Muscle layer of duodenum (tissue), 2 donors: ENCODE measurements around the gene TTLL5.
A peak's percentile ranks its signal among the peaks of the same experiment; 100 is the strongest.

ENCODE experiments used
- H3K27ac ChIP-seq: one replicate; pipeline ENCODE4 v1.7.0; 2013; ENCODE audit warnings: mild to moderate bottlenecking, low read length
- H3K27me3 ChIP-seq: one replicate; pipeline ENCODE4 v1.7.0; 2013; ENCODE audit warnings: low read depth, mild to moderate bottlenecking, control low read depth, low read length
- H3K36me3 ChIP-seq, 2 donors: one replicate each; pipeline ENCODE4 v1.7.0; 2013; ENCODE audit warnings: low read length in 2 of 2, control low read depth in 1 of 2, mild to moderate bottlenecking in 1 of 2; ENCODE audit not compliant: insufficient read depth in 2 of 2, control insufficient read depth in 1 of 2
- H3K4me1 ChIP-seq, 2 donors: one replicate each; pipeline ENCODE4 v1.7.0; 2013; ENCODE audit warnings: low read length in 2 of 2, mild to moderate bottlenecking in 2 of 2, control low read depth in 1 of 2, moderate library complexity in 1 of 2; ENCODE audit not compliant: insufficient read depth in 2 of 2, control insufficient read depth in 1 of 2
- H3K4me3 ChIP-seq, 2 donors: one replicate each; pipeline ENCODE4 v1.7.0; 2013; ENCODE audit warnings: low read length in 2 of 2, low read depth in 1 of 2, mild to moderate bottlenecking in 1 of 2
- H3K9me3 ChIP-seq, 2 donors: one replicate each; pipeline ENCODE4 v1.7.0; 2013; ENCODE audit warnings: low read length in 2 of 2, control low read depth in 1 of 2, mild to moderate bottlenecking in 1 of 2; ENCODE audit not compliant: control insufficient read depth in 1 of 2
- donor health status: healthy.

Gene TTLL5

GRCh38 chr14:75702616-75703261 lies 41.7 kb downstream of the TTLL5 start:
- Histone ChIP-seq H3K27me3 (no peaks in the 10 kb centered on the region), H3K36me3 (peaks cover 10% of the 10 kb centered on the region in 2 donors), H3K9me3 (no peaks in the 10 kb centered on the region), H3K4me3 (no peak overlapping the region), H3K4me1 (peaks cover 0 to 15% of the 10 kb centered on the region in 2 donors), H3K27ac (no peak overlapping the region)

GRCh38 chr14:75703467-75703866 lies 42.4 kb downstream of the TTLL5 start:
- no peak overlapping the region for H3K27ac ChIP-seq
- H3K9me3 ChIP-seq = no peaks in the 10 kb centered on the region
- H3K27me3 ChIP-seq = no peaks in the 10 kb centered on the region
- no peak overlapping the region for H3K4me3 ChIP-seq
- peaks cover 10% of the 10 kb centered on the region in 2 donors for H3K36me3 ChIP-seq
- peaks cover 0 to 15% of the 10 kb centered on the region in 2 donors for H3K4me1 ChIP-seq

- H3K27me3 ChIP-seq = no peaks in the 10 kb centered on the region
- H3K27ac ChIP-seq = no peak overlapping the region
- peaks cover 0 to 6% of the 10 kb centered on the region in 2 donors for H3K36me3 ChIP-seq
- no peaks in the 10 kb centered on the region for H3K9me3 ChIP-seq
- peaks cover 0 to 15% of the 10 kb centered on the region in 2 donors for H3K4me1 ChIP-seq
- H3K4me3 ChIP-seq = no peak overlapping the region
These were observed 44.0 kb downstream of the TTLL5 start for GRCh38 chr14:75705014-75705413.

- Histone ChIP-seq H3K4me3 (no peak overlapping the region), H3K36me3 (peaks cover 0 to 6% of the 10 kb centered on the region in 2 donors), H3K4me1 (peaks cover 0 to 12% of the 10 kb centered on the region in 2 donors), H3K27ac (no peak overlapping the region), H3K27me3 (no peaks in the 10 kb centered on the region), H3K9me3 (no peaks in the 10 kb centered on the region)
These were observed 48.3 kb downstream of the TTLL5 start for GRCh38 chr14:75709207-75709812.

- no peak overlapping the region for H3K4me3 ChIP-seq
- H3K36me3 ChIP-seq = peaks cover 0 to 6% of the 10 kb centered on the region in 2 donors
- H3K27ac ChIP-seq = peak overlapping the region; percentile 39
These were observed 50.2 kb downstream of the TTLL5 start for GRCh38 chr14:75711105-75711795.

GRCh38 chr14:75711796-75712211 lies 50.8 kb downstream of the TTLL5 start:
- peak overlapping the region; percentile 39 for H3K27ac ChIP-seq
- peaks cover 0 to 6% of the 10 kb centered on the region in 2 donors for H3K36me3 ChIP-seq
- no peaks in the 10 kb centered on the region for H3K9me3 ChIP-seq
- H3K4me1 ChIP-seq = peaks cover 8 to 18% of the 10 kb centered on the region in 2 donors
- no peaks in the 10 kb centered on the region for H3K27me3 ChIP-seq
- H3K4me3 ChIP-seq = no peak overlapping the region

More at GRCh38 chr14:75711105-75711795, 50.2 kb downstream of the TTLL5 start:
- Histone ChIP-seq H3K9me3 (no peaks in the 10 kb centered on the region), H3K4me1 (peaks cover 8 to 17% of the 10 kb centered on the region in 2 donors), H3K27me3 (no peaks in the 10 kb centered on the region)

- Histone ChIP-seq H3K27ac (no peak overlapping the region), H3K4me1 (peaks cover 11 to 31% of the 10 kb centered on the region in 2 donors)
These were observed 53.9 kb downstream of the TTLL5 start for GRCh38 chr14:75714991-75715390.

GRCh38 chr14:75715926-75716780 lies 55.1 kb downstream of the TTLL5 start:
- Histone ChIP-seq H3K4me1 (peaks cover 13 to 41% of the 10 kb centered on the region in 2 donors), H3K9me3 (no peaks in the 10 kb centered on the region), H3K27me3 (no peaks in the 10 kb centered on the region), H3K27ac (no peak overlapping the region), H3K36me3 (no peaks in the 10 kb centered on the region), H3K4me3 (no peak overlapping the region)

More at GRCh38 chr14:75714991-75715390, 53.9 kb downstream of the TTLL5 start:
- Histone ChIP-seq H3K4me3 (no peak overlapping the region), H3K27me3 (no peaks in the 10 kb centered on the region), H3K36me3 (no peaks in the 10 kb centered on the region), H3K9me3 (no peaks in the 10 kb centered on the region)

GRCh38 chr14:75717729-75718128 lies 56.7 kb downstream of the TTLL5 start:
- Histone ChIP-seq H3K4me1 (peaks cover 13 to 28% of the 10 kb centered on the region in 2 donors), H3K27ac (no peak overlapping the region)

GRCh38 chr14:75718199-75718598 lies 57.2 kb downstream of the TTLL5 start:
- Histone ChIP-seq H3K4me1 (peaks cover 13 to 28% of the 10 kb centered on the region in 2 donors), H3K9me3 (no peaks in the 10 kb centered on the region), H3K27ac (no peak overlapping the region), H3K4me3 (no peak overlapping the region), H3K36me3 (no peaks in the 10 kb centered on the region), H3K27me3 (no peaks in the 10 kb centered on the region)

More at GRCh38 chr14:75717729-75718128, 56.7 kb downstream of the TTLL5 start:
- Histone ChIP-seq H3K9me3 (no peaks in the 10 kb centered on the region), H3K36me3 (no peaks in the 10 kb centered on the region), H3K4me3 (no peak overlapping the region), H3K27me3 (no peaks in the 10 kb centered on the region)
